AG04450 (cell line): Measurements from ENCODE around the gene ATF3. TPM values are rescaled to one million over a fixed set of nuclear protein-coding genes. Genes with fewer than 3 reads are reported as not detected.
"Not testable (repeated sequence)": the region's sequence is repeated elsewhere in the genome, so short reads cannot be mapped to it uniquely, and the experiment has no call there.

Source experiments
- CTCF ChIA-PET: fragments of 300-600, 350-600 bp; formaldehyde crosslinking; extraction: SDS; loops from one replicate; lab custom pipeline; 2022; ENCODE audit warnings: antibody characterized with exemption, inconsistent platforms; lab: Charles Lee
- POLR2A ChIA-PET: fragments of 350-600 bp; formaldehyde crosslinking; extraction: SDS; loops from one replicate; lab custom pipeline; 2021; ENCODE audit warnings: antibody characterized with exemption, inconsistent platforms; lab: Yijun Ruan, JAX
- DNase-seq: peaks from one replicate; pipeline ENCODE4 v3.0.0-alpha.2; 2011; ENCODE audit warnings: low read depth, low spot score
- H3K27ac ChIP-seq: one replicate; pipeline ENCODE4 v1.5.1; 2012; ENCODE audit warnings: low read depth, low read length, control low read depth
- H3K27me3 ChIP-seq: one replicate; pipeline ENCODE4 v1.6.0; 2012; ENCODE audit warnings: low read length; ENCODE audit not compliant: control insufficient read depth, insufficient read depth
- H3K4me3 ChIP-seq: 2 replicates; pipeline ENCODE4 v1.5.1; 2011; ENCODE audit warnings: mild to moderate bottlenecking, low read depth, low read length, control low read depth
- H3K9me3 ChIP-seq: 2 replicates; pipeline ENCODE4 v1.5.1; 2012; ENCODE audit warnings: low read length; ENCODE audit not compliant: control insufficient read depth, insufficient read depth
- CTCF ChIP-seq: IDR thresholded peaks from 2 replicates; pipeline ENCODE4 v1.5.1; 2011; ENCODE audit warnings: low read depth, low read length, control low read depth, inconsistent platforms
- polyA plus RNA-seq: library from polyadenylated mRNA; depleted of rRNA; stranded (reverse); fragments of >200 nt; gene quantifications from 2 replicates; pipeline ENCODE4 v1.2.3, GENCODE V29; 2011

ATF3 gene
- polyA plus RNA-seq, 1 experiment = 5.5 TPM

- no peak for TF ChIP-seq CTCF
- CTCF ChIA-PET = interaction anchor here (2.3 kb wide), 1 partner anchor 8 kb away, joined by 17 read pairs; no protein-coding TSS in a partner anchor
- peaks cover 5% of the 10 kb centered on the region for H3K27me3 ChIP-seq
- POLR2A ChIA-PET = no interaction called here
- no peaks in the 10 kb centered on the region; the same call in 1 of the 2 replicates for H3K9me3 ChIP-seq
- no peak overlapping the region for H3K27ac ChIP-seq
- DNase-seq = no peak
- no peak overlapping the region for H3K4me3 ChIP-seq
Measured at GRCh38 chr1:212656730-212657129, 48.2 kb downstream of the ATF3 start.

- DNase-seq, POLR2A ChIA-PET, H3K27ac ChIP-seq, H3K27me3 ChIP-seq, H3K4me3 ChIP-seq, H3K9me3 ChIP-seq: not testable (repeated sequence)
- CTCF ChIA-PET = interaction anchor here (1.1 kb wide), 1 partner anchor 181 kb away, joined by 4 read pairs; no protein-coding TSS in a partner anchor
Measured at GRCh38 chr1:212658250-212658649, 49.7 kb downstream of the ATF3 start.

- Histone ChIP-seq H3K4me3 (no peak overlapping the region), H3K27ac (no peak overlapping the region), H3K27me3 (no peaks in the 10 kb centered on the region), H3K9me3 (no peaks in the 10 kb centered on the region)
- ChIA-PET CTCF (interaction anchor here (0.6 to 2.3 kb wide), 69 partner anchors 9 to 340 kb away, joined by 3 to 75 read pairs (median 5); partner anchors contain the start of genes NSL1, TATDN3 and VASH2), POLR2A (interaction anchor here (0.6 to 4.4 kb wide), 3 partner anchors 56 to 127 kb away, joined by 4 to 40 read pairs (median 5); partner anchors contain the start of genes ATF3, NSL1 and TATDN3)
- no peak for TF ChIP-seq CTCF
- DNase-seq = no peak
Measured at GRCh38 chr1:212664409-212665199, 56.0 kb downstream of the ATF3 start.

- POLR2A ChIA-PET = interaction anchor here (1.3 to 4.4 kb wide), 2 partner anchors 57 to 126 kb away, joined by 4 to 40 read pairs; partner anchors contain the start of genes ATF3, NSL1 and TATDN3
- CTCF ChIA-PET = interaction anchor here (0.6 to 2.3 kb wide), 69 partner anchors 10 to 339 kb away, joined by 3 to 75 read pairs (median 5); partner anchors contain the start of genes NSL1, TATDN3 and VASH2
- peak; percentile 92 for TF ChIP-seq CTCF
- peak; percentile 41 for DNase-seq
- no peaks in the 10 kb centered on the region for H3K27me3 ChIP-seq
- no peaks in the 10 kb centered on the region for H3K9me3 ChIP-seq
- peak overlapping the region; percentile 82 for H3K4me3 ChIP-seq
- peak overlapping the region; percentile 21 for H3K27ac ChIP-seq
Measured at GRCh38 chr1:212665241-212666115, 56.9 kb downstream of the ATF3 start.

- no peak for DNase-seq
- Histone ChIP-seq H3K4me3 (no peak overlapping the region), H3K27me3 (no peaks in the 10 kb centered on the region), H3K27ac (no peak overlapping the region), H3K9me3 (no peaks in the 10 kb centered on the region)
- POLR2A ChIA-PET = interaction anchor here (1.3 to 4.4 kb wide), 2 partner anchors 58 to 125 kb away, joined by 4 to 40 read pairs; partner anchors contain the start of genes ATF3, NSL1 and TATDN3
- TF ChIP-seq CTCF = no peak
- CTCF ChIA-PET = interaction anchor here (1.3 to 2.3 kb wide), 17 partner anchors 13 to 249 kb away, joined by 3 to 75 read pairs (median 6); no protein-coding TSS in a partner anchor
Measured at GRCh38 chr1:212666116-212666775, 57.7 kb downstream of the ATF3 start.
